CD4-positive, CD25-positive, alpha-beta regulatory T cell (primary cell): ENCODE data around the gene HLA-C. TPM values are rescaled to one million over a fixed set of nuclear protein-coding genes. Genes with fewer than 3 reads are reported as not detected.
A peak's percentile ranks its signal among the peaks of the same experiment; 100 is the strongest.

ENCODE experiments used
- ATAC-seq, 2 donors: fragments of 150-1000 bp; cut with Tn5 transposase; one replicate each; pipeline ENCODE4 v1.10.0; 2021; ENCODE audit warnings: low read depth in 2 of 2, moderate number of reproducible peaks in 2 of 2, moderate library complexity in 1 of 2
- DNase-seq, 3 donors: peaks; one replicate each; pipeline versions ENCODE4 v3.0.0 to v3.0.0-alpha.2; 2012 to 2022; ENCODE audit warnings: mixed read lengths in 1 of 3
- H3K27ac ChIP-seq: one replicate; pipeline ENCODE4 v1.7.0; 2013; ENCODE audit warnings: mild to moderate bottlenecking, low read length; ENCODE audit not compliant: insufficient read depth, poor library complexity, severe bottlenecking
- H3K27me3 ChIP-seq: one replicate; pipeline ENCODE4 v1.7.0; 2013; ENCODE audit warnings: low read length; ENCODE audit not compliant: control insufficient read depth, insufficient read depth
- H3K36me3 ChIP-seq: one replicate; pipeline ENCODE4 v1.7.0; 2013; ENCODE audit warnings: mild to moderate bottlenecking, low read length, moderate library complexity; ENCODE audit not compliant: control insufficient read depth, insufficient read depth
- H3K4me1 ChIP-seq: 2 replicates; pipeline ENCODE4 v1.7.0; 2013; ENCODE audit warnings: mild to moderate bottlenecking, low read length; ENCODE audit not compliant: insufficient read depth, control insufficient read depth, poor library complexity, severe bottlenecking
- H3K4me3 ChIP-seq: one replicate; pipeline ENCODE4 v1.7.0; 2013; ENCODE audit warnings: low read depth, mild to moderate bottlenecking, low read length, moderate library complexity
- H3K9me3 ChIP-seq, 2 experiments: 1 replicate in 1 of 2; 2 replicates in 1 of 2; pipeline ENCODE4 v1.7.0; 2013; ENCODE audit warnings: low read length in 2 of 2, mild to moderate bottlenecking in 1 of 2, moderate library complexity in 1 of 2; ENCODE audit not compliant: control insufficient read depth in 2 of 2
- H3K27ac Mint-ChIP-seq, 3 donors: one replicate each; pipeline ENCODE4 v1.8.0; 2020 to 2022; ENCODE audit warnings: mild to moderate bottlenecking in 3 of 3, mixed read lengths in 3 of 3, moderate library complexity in 2 of 3
- H3K27me3 Mint-ChIP-seq: one replicate; pipeline ENCODE4 v1.8.0; 2022; ENCODE audit warnings: mild to moderate bottlenecking, mixed read lengths
- H3K36me3 Mint-ChIP-seq: one replicate; pipeline ENCODE4 v1.8.0; 2020; ENCODE audit warnings: mixed read lengths
- H3K4me1 Mint-ChIP-seq, 4 donors: one replicate each; pipeline ENCODE4 v1.8.0; 2020 to 2022; ENCODE audit warnings: mixed read lengths in 4 of 4, mild to moderate bottlenecking in 1 of 4
- H3K4me3 Mint-ChIP-seq, 4 donors: one replicate each; pipeline ENCODE4 v1.8.0; 2020 to 2022; ENCODE audit warnings: mild to moderate bottlenecking in 4 of 4, mixed read lengths in 4 of 4, moderate library complexity in 3 of 4
- H3K9me3 Mint-ChIP-seq, 7 donors: one replicate each; pipeline ENCODE4 v1.8.0; 2020 to 2022; ENCODE audit warnings: mixed read lengths in 7 of 7, mild to moderate bottlenecking in 3 of 7, moderate library complexity in 2 of 7
- polyA plus RNA-seq, 4 donors: library from polyadenylated mRNA; unstranded; fragments of 300-500 nt; fragmentation: Illumina TruSeq; gene quantifications; one replicate each; pipeline ENCODE4 v1.2.3, GENCODE V29; 2021
- total RNA-seq: library from RNA; stranded (reverse); gene quantifications from one replicate; pipeline ENCODE4 v1.2.3, GENCODE V29; 2022

The HLA-C gene
- total RNA-seq (2,142 TPM), polyA plus RNA-seq (1,000 to 10,000 TPM; 1,832 to 3,568 (median 2,760) TPM)

- H3K27ac Mint-ChIP-seq = peak within 1 kb of the TSS; percentile 100
- peaks cover 0 to 5% (median 0%) of the 10 kb centered on the region in 7 donors for H3K9me3 Mint-ChIP-seq
- peak within 1 kb of the TSS; percentile 97 to 99 (median 98) for H3K4me3 Mint-ChIP-seq
- Histone ChIP-seq H3K9me3 (no peaks in the 10 kb centered on the region), H3K4me3 (peak within 1 kb of the TSS; percentile 99), H3K4me1 (peaks cover 53% of the 10 kb centered on the region), H3K36me3 (peaks cover 28% of the 10 kb centered on the region), H3K27me3 (no peaks in the 10 kb centered on the region), H3K27ac (peak within 1 kb of the TSS; percentile 97)
- peaks cover 38% of the 10 kb centered on the region for H3K36me3 Mint-ChIP-seq
- peak; percentile 90 to 98 (median 92) for DNase-seq
- H3K4me1 Mint-ChIP-seq = peaks cover 18 to 63% (median 51%) of the 10 kb centered on the region in 4 donors
- H3K27me3 Mint-ChIP-seq = peaks cover 5% of the 10 kb centered on the region
- peak; percentile 91 to 93 for ATAC-seq
These were observed at the start of gene HLA-C for GRCh38 chr6:31271641-31272357. Gene HLA-C (minus strand): TSS chr6:31272092. CDS start chr6:31272071, 21 bp downstream.

- H3K9me3 Mint-ChIP-seq = peaks cover 0 to 6% (median 0%) of the 10 kb centered on the region in 7 donors
- Histone ChIP-seq H3K27me3 (no peaks in the 10 kb centered on the region), H3K9me3 (no peaks in the 10 kb centered on the region), H3K4me3 (no peak overlapping the region), H3K4me1 (no peaks in the 10 kb centered on the region), H3K36me3 (no peaks in the 10 kb centered on the region), H3K27ac (no peak overlapping the region)
- no peaks in the 10 kb centered on the region for H3K36me3 Mint-ChIP-seq
- ATAC-seq = no peak
- H3K4me3 Mint-ChIP-seq = no peak overlapping the region
- peaks cover 70% of the 10 kb centered on the region for H3K27me3 Mint-ChIP-seq
- DNase-seq = no peak
- no peak overlapping the region for H3K27ac Mint-ChIP-seq
- peaks cover 0 to 5% (median under 1%) of the 10 kb centered on the region in 4 donors for H3K4me1 Mint-ChIP-seq
These were observed 49.3 kb upstream of the HLA-C start for GRCh38 chr6:31321005-31321707.

GRCh38 chr6:31317036-31317435 is 45.1 kb upstream of the HLA-C start:
- H3K4me1 ChIP-seq = no peaks in the 10 kb centered on the region
- Mint-ChIP-seq H3K4me1 (peaks cover 0 to 2% (median under 1%) of the 10 kb centered on the region in 4 donors), H3K27me3 (peaks cover 78% of the 10 kb centered on the region), H3K27ac (no peak overlapping the region), H3K36me3 (no peaks in the 10 kb centered on the region), H3K4me3 (no peak overlapping the region), H3K9me3 (no peaks in the 10 kb centered on the region)
- H3K36me3 ChIP-seq = no peaks in the 10 kb centered on the region
- DNase-seq (no peak), ATAC-seq (no peak)
- H3K27ac ChIP-seq = no peak overlapping the region
- H3K9me3 ChIP-seq = no peaks in the 10 kb centered on the region
- peaks cover 10% of the 10 kb centered on the region for H3K27me3 ChIP-seq
- no peak overlapping the region for H3K4me3 ChIP-seq

DNA sequence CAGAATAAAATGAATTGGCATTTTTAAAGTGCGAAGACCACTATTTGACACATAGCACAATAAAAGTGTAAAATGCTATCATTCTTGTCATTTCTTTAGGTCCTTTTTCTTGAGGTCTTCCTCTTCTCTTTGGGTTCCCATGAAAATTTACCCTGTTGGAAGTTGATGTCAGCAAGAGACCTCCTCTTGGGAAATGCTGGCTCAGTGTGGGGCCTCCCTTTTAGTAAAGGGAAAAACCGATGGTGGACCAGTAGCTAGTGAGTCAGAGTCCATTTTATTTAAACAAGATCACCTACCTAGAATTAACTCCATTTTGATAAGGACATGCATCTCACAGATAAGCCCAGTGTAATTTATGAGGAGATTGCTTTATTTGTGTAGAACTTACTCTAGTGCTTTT is 37.7 kb upstream of the HLA-C start:
- peaks cover 48% of the 10 kb centered on the region for H3K27me3 Mint-ChIP-seq
- Histone ChIP-seq H3K9me3 (no peaks in the 10 kb centered on the region), H3K4me3 (no peak overlapping the region), H3K27ac (no peak overlapping the region), H3K4me1 (peaks cover 15% of the 10 kb centered on the region), H3K36me3 (no peaks in the 10 kb centered on the region), H3K27me3 (peaks cover 8% of the 10 kb centered on the region)
- H3K4me1 Mint-ChIP-seq = peaks cover 0 to 14% (median 1%) of the 10 kb centered on the region in 4 donors
- DNase-seq = no peak
- H3K36me3 Mint-ChIP-seq = no peaks in the 10 kb centered on the region
- no peak for ATAC-seq
- H3K27ac Mint-ChIP-seq = peak overlapping the region in 1 of 3 donors; percentile 1
- peak overlapping the region; percentile 42 to 91 (median 76) for H3K4me3 Mint-ChIP-seq
- H3K9me3 Mint-ChIP-seq = no peaks in the 10 kb centered on the region

- H3K27me3 ChIP-seq = peaks cover 5% of the 10 kb centered on the region
- DNase-seq (no peak), ATAC-seq (no peak)
- no peak overlapping the region for H3K27ac ChIP-seq
- peaks cover 15% of the 10 kb centered on the region for H3K4me1 ChIP-seq
- Mint-ChIP-seq H3K4me3 (peak overlapping the region in 2 of 4 donors; percentile 87 to 91), H3K27me3 (peaks cover 47% of the 10 kb centered on the region), H3K36me3 (no peaks in the 10 kb centered on the region), H3K9me3 (no peaks in the 10 kb centered on the region), H3K27ac (peak overlapping the region in 1 of 3 donors; percentile 56), H3K4me1 (peaks cover 0 to 14% (median 1%) of the 10 kb centered on the region in 4 donors)
- no peak overlapping the region for H3K4me3 ChIP-seq
- no peaks in the 10 kb centered on the region for H3K36me3 ChIP-seq
- H3K9me3 ChIP-seq = no peaks in the 10 kb centered on the region
These were observed 36.9 kb upstream of the HLA-C start for GRCh38 chr6:31308845-31309175.

DNA sequence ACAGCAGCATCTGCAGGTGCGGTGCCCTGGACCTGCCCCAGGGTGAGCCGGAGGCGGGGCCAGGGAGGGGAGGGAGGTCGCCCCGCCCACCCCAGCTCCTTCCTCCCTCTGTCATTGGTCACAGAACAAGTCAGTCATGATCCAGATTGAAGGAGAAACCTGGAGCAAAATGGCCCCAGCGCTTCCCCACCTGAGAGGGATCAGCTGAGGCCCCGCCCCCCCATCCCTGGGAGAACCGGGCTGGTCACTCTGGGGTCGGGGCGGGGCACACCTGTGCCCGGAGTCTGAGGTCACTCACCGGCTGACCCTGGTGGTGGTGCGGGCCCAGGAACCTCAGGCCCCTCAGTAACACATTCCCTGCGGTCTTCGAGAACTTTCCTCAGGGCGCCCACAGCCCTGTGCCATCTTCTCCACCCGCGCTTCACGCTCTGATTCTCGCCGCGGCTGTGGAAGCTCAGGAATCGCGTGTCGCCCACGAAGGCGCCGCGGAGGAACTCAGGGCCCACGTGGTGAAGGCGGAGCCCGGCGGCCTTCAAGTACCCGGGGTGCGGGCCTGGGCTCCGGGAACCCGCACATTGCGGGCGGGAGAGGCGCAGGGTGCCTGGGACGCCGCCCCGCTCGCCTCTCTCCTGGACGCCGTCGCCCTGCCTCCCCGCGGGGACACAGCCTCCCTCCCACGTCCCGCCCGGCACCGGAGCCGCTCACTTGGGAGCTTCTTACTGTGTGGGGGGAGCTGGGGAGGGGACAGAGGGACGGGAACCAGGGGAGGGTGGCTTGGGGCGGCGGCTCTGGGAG is 36.4 kb upstream of the HLA-C start:
- peaks cover 15% of the 10 kb centered on the region for H3K4me1 ChIP-seq
- peak; percentile 83 to 90 for ATAC-seq
- H3K36me3 Mint-ChIP-seq = no peaks in the 10 kb centered on the region
- no peaks in the 10 kb centered on the region for H3K9me3 ChIP-seq
- no peaks in the 10 kb centered on the region for H3K9me3 Mint-ChIP-seq
- peak overlapping the region; percentile 32 for H3K4me3 ChIP-seq
- peak overlapping the region in 1 of 3 donors; percentile 83 for H3K27ac Mint-ChIP-seq
- peak; percentile 42 to 83 (median 71) for DNase-seq
- H3K4me3 Mint-ChIP-seq = peak overlapping the region in 3 of 4 donors; percentile 87 to 93 (median 91)
- peaks cover 2% of the 10 kb centered on the region for H3K27me3 ChIP-seq
- no peak overlapping the region for H3K27ac ChIP-seq
- no peaks in the 10 kb centered on the region for H3K36me3 ChIP-seq
- H3K4me1 Mint-ChIP-seq = peaks cover 0 to 14% (median 1%) of the 10 kb centered on the region in 4 donors
- peaks cover 42% of the 10 kb centered on the region for H3K27me3 Mint-ChIP-seq

- no peaks in the 10 kb centered on the region for H3K36me3 ChIP-seq
- H3K27me3 Mint-ChIP-seq = peaks cover 38% of the 10 kb centered on the region
- peaks cover 0 to 14% (median 1%) of the 10 kb centered on the region in 4 donors for H3K4me1 Mint-ChIP-seq
- H3K27ac ChIP-seq = no peak overlapping the region
- no peak overlapping the region for H3K4me3 ChIP-seq
- no peaks in the 10 kb centered on the region for H3K36me3 Mint-ChIP-seq
- H3K4me1 ChIP-seq = peaks cover 15% of the 10 kb centered on the region
- H3K4me3 Mint-ChIP-seq = peak overlapping the region in 2 of 4 donors; percentile 19 to 91
- DNase-seq (no peak), ATAC-seq (no peak)
- no peaks in the 10 kb centered on the region for H3K9me3 ChIP-seq
- H3K27ac Mint-ChIP-seq = no peak overlapping the region
- no peaks in the 10 kb centered on the region for H3K9me3 Mint-ChIP-seq
- peaks cover 2% of the 10 kb centered on the region for H3K27me3 ChIP-seq
These were observed 35.8 kb upstream of the HLA-C start for GRCh38 chr6:31307669-31308049.
